CD4-positive, alpha-beta T cell (primary cell): ENCODE measurements around the gene FLNC. TPM values are rescaled to one million over a fixed set of nuclear protein-coding genes. Genes with fewer than 3 reads are reported as not detected.

ENCODE experiments used
- ATAC-seq: fragments of 200-7000 bp; cut with Tn5 transposase; one replicate; pipeline ENCODE4 v1.10.0; 2022; ENCODE audit warnings: mild to moderate bottlenecking; ENCODE audit not compliant: poor library complexity
- CTCF ChIA-PET: fragments of 350-600 bp; sonication (Branson Sonifier 250); formaldehyde crosslinking; loops from one replicate; lab custom pipeline; 2021; ENCODE audit warnings: antibody characterized with exemption, inconsistent platforms; lab: Charles Lee
- POLR2A ChIA-PET: fragments of 350-600 bp; sonication (Branson Sonifier 250); formaldehyde crosslinking; loops from one replicate; lab custom pipeline; 2021; ENCODE audit warnings: antibody characterized with exemption, inconsistent platforms; lab: Charles Lee
- DNase-seq, 14 experiments: peaks; one replicate each; pipeline ENCODE4 v3.0.0-alpha.2; 2013 to 2020; ENCODE audit warnings: mixed read lengths in 2 of 14
- H3K27ac ChIP-seq, 2 donors: one replicate each; pipeline versions ENCODE4 v1.5.1 to v1.7.0; 2013; ENCODE audit warnings: low read length in 2 of 2, low read depth in 1 of 2, mild to moderate bottlenecking in 1 of 2
- H3K27me3 ChIP-seq, 2 experiments: 1 replicate in 1 of 2; 2 replicates in 1 of 2; pipeline versions ENCODE4 v1.6.1 to v1.7.0; 2013; ENCODE audit warnings: low read length in 2 of 2, control low read depth in 1 of 2, mild to moderate bottlenecking in 1 of 2, moderate library complexity in 1 of 2; ENCODE audit not compliant: insufficient read depth in 2 of 2, control insufficient read depth in 1 of 2
- H3K36me3 ChIP-seq: one replicate; pipeline ENCODE4 v1.6.1; 2013; ENCODE audit warnings: low read length, control low read depth; ENCODE audit not compliant: insufficient read depth
- H3K4me1 ChIP-seq: one replicate; pipeline ENCODE4 v1.6.1; 2013; ENCODE audit warnings: low read length, control low read depth; ENCODE audit not compliant: insufficient read depth
- H3K4me3 ChIP-seq: one replicate; pipeline ENCODE4 v1.5.1; 2013; ENCODE audit warnings: mild to moderate bottlenecking, low read length, moderate library complexity
- H3K9me3 ChIP-seq, 2 experiments: 1 replicate in 1 of 2; 2 replicates in 1 of 2; pipeline versions ENCODE4 v1.6.1 to v1.7.0; 2013; ENCODE audit warnings: low read length in 2 of 2, mild to moderate bottlenecking in 2 of 2, control low read depth in 1 of 2, moderate library complexity in 1 of 2; ENCODE audit not compliant: control insufficient read depth in 1 of 2, insufficient read depth in 1 of 2
- H3K27ac Mint-ChIP-seq: one replicate; pipeline ENCODE4 v1.8.0; 2020; ENCODE audit warnings: mixed read lengths
- H3K27me3 Mint-ChIP-seq: one replicate; pipeline ENCODE4 v1.8.0; 2021; ENCODE audit warnings: mixed read lengths
- H3K36me3 Mint-ChIP-seq: one replicate; pipeline ENCODE4 v1.8.0; 2021; ENCODE audit warnings: low read depth, mixed read lengths
- H3K4me1 Mint-ChIP-seq: one replicate; pipeline ENCODE4 v1.8.0; 2021; ENCODE audit warnings: low read depth, mixed read lengths
- H3K4me3 Mint-ChIP-seq: one replicate; pipeline ENCODE4 v1.8.0; 2020; ENCODE audit warnings: mild to moderate bottlenecking, mixed read lengths
- H3K9me3 Mint-ChIP-seq: one replicate; pipeline ENCODE4 v1.8.0; 2020; ENCODE audit warnings: mixed read lengths
- intact Hi-C, 2 experiments: fragments of 100-400 bp; cut with DNase I in 1 of 2; cut with micrococcal nuclease in 1 of 2; formaldehyde crosslinking; loops; one replicate each; pipeline versions ENCODE4 v1.15.1 to v1.9.0; 2023 to 2025; cut with DNase I, micrococcal nuclease
- total RNA-seq, 174 experiments: library from RNA in 2 of 174; stranded (reverse) in 2 of 174; gene quantifications; one replicate each; pipeline ENCODE4 v1.2.3 and lab custom pipeline; 2021 to 2026
- TF ChIP-seq, protein P1 (sequence below): fragments of 200-600 bp; IDR thresholded peaks from one replicate; pipeline ENCODE4 v1.8.0; 2022; ENCODE audit warnings: antibody characterized with exemption, mild to moderate bottlenecking

The FLNC gene
- total RNA-seq, 2 experiments from 2014 or later = 0.06 to 0.08 TPM

DNA sequence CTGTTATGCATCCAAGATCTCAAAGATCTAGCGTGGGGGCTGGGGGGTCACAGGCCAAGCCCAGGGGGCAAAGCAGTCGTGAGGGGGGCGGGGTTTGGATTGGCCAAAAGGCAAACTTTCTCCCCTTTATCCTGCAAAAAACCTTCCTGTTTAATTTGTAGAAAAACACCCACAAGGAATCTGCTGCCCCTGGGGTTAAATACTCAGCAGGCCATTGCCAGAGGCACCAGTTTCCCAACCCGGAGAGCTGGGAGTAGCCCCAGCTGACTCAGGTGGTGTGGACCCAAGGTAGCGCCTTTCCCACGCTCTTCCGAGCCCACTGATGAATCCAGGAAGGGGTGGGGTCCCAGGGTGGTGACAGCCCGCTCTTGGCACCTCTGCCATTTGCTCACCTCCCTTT is 58.9 kb downstream of the FLNC start:
- H3K36me3 Mint-ChIP-seq = no peaks in the 10 kb centered on the region
- no peaks in the 10 kb centered on the region for H3K9me3 Mint-ChIP-seq
- Histone ChIP-seq H3K4me1 (peaks cover 9% of the 10 kb centered on the region), H3K27me3 (peaks cover 22 to 33% of the 10 kb centered on the region in 2 experiments), H3K27ac (no peak overlapping the region), H3K9me3 (peaks cover 0 to 9% of the 10 kb centered on the region in 2 experiments), H3K4me3 (no peak overlapping the region), H3K36me3 (no peaks in the 10 kb centered on the region)
- no peak overlapping the region for H3K4me3 Mint-ChIP-seq
- TF ChIP-seq, protein P1, sequence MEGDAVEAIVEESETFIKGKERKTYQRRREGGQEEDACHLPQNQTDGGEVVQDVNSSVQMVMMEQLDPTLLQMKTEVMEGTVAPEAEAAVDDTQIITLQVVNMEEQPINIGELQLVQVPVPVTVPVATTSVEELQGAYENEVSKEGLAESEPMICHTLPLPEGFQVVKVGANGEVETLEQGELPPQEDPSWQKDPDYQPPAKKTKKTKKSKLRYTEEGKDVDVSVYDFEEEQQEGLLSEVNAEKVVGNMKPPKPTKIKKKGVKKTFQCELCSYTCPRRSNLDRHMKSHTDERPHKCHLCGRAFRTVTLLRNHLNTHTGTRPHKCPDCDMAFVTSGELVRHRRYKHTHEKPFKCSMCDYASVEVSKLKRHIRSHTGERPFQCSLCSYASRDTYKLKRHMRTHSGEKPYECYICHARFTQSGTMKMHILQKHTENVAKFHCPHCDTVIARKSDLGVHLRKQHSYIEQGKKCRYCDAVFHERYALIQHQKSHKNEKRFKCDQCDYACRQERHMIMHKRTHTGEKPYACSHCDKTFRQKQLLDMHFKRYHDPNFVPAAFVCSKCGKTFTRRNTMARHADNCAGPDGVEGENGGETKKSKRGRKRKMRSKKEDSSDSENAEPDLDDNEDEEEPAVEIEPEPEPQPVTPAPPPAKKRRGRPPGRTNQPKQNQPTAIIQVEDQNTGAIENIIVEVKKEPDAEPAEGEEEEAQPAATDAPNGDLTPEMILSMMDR = no peak
- ChIA-PET CTCF (no interaction called here), POLR2A (no interaction called here)
- peaks cover 20% of the 10 kb centered on the region for H3K27me3 Mint-ChIP-seq
- H3K4me1 Mint-ChIP-seq = no peaks in the 10 kb centered on the region
- no peak for ATAC-seq
- no peak overlapping the region for H3K27ac Mint-ChIP-seq
- no peak for DNase-seq
- intact Hi-C loops = no loop called here

DNA sequence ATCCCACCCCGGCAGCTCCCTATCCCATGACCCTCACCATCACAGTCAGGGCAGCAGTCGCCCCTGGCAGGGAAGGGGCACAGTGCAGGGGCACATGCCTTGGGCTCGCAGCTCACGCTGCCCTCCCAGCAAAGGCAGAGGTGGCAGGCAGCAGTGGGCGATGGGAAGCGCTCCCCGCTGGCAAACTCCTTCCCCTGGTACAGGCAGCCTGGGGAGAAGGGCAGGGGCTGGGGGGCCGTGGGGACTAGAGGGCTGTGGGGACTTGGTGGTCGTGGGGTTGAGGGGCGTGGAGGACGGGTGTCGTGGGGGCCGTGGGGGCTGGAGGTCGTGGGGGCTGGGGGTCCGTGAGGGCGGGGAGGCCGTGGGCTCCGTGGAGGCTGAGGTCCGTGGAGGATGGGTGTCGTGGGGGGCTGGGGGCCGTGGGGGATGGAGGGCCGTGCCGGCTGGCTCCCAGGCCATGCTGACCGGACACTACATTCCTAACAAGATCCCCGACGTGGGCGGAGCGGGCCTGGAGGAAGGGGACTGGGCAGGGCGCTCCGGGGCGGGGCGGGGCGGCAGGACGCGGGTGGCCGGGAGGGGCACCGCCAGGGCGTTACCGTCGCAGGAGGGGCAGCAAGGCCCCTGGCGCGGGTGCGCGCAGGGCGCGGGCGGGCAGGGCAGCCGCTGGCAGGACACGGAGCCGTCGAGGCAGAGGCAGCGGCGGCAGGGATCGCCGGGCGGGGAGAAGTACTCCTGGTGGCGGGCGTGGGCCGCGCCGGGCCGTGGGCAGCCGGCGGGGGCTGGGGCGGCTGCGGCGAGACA is 60.3 kb downstream of the FLNC start:
- Histone ChIP-seq H3K4me1 (peaks cover 7% of the 10 kb centered on the region), H3K27me3 (peaks cover 22 to 33% of the 10 kb centered on the region in 2 experiments), H3K36me3 (no peaks in the 10 kb centered on the region), H3K4me3 (no peak overlapping the region), H3K9me3 (peaks cover 0 to 9% of the 10 kb centered on the region in 2 experiments), H3K27ac (no peak overlapping the region)
- no peak for DNase-seq
- peak overlapping the region; percentile 15 for H3K4me3 Mint-ChIP-seq
- no peaks in the 10 kb centered on the region for H3K36me3 Mint-ChIP-seq
- no peaks in the 10 kb centered on the region for H3K9me3 Mint-ChIP-seq
- H3K4me1 Mint-ChIP-seq = no peaks in the 10 kb centered on the region
- TF ChIP-seq, protein P1 = no peak
- peaks cover 20% of the 10 kb centered on the region for H3K27me3 Mint-ChIP-seq
- ChIA-PET CTCF (no interaction called here), POLR2A (no interaction called here)
- peak; percentile 37 for ATAC-seq
- intact Hi-C loops = no loop called here
- H3K27ac Mint-ChIP-seq = no peak overlapping the region

DNA sequence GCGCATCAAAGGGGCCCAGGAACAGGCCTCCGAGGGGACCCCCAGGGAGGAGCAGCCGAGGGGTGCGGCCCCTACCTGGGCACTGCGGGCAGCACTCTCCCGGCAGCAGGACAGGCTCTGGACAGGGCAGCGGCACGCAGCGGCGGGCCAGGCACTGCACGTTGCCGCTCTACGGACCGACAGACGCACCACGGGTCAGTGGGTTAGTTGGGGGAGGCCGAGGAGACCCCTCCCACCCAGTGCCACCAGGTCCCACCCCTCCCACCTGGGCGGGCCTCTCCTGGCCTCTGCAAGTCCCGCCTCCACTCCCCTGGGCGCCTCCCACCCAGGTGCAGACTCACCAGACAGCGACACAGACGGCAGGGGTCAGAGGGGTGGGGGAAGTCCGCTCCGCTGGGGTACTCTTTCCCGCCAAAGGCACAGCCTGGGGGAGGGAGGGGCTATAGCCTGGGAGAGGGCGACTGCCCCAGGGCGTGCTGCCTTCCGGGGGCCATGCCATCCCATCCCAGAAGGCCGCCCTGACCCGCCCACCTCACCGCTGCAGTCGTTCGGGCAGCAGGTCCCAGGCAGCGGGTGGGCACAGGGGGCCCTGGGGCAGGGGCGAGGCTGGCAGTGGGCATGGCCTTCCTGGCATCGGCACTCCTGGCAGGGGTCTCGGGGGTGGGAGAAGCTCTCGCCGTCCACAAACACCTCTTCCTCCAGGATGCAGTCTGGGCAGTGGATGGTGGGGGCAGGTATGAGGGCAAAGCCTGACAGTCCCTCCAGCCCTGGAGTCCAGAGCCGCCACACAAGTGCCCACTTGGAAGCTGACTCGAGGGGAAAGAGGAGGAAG is 61.1 kb downstream of the FLNC start:
- ChIA-PET CTCF (no interaction called here), POLR2A (interaction anchor here (0.5 kb wide), 1 partner anchor 1119 kb away, joined by 3 read pairs; no protein-coding TSS in a partner anchor)
- TF ChIP-seq, protein P1 = no peak
- H3K36me3 Mint-ChIP-seq = no peaks in the 10 kb centered on the region
- peak in 1 of 14 experiments; percentile 54 for DNase-seq
- peak; percentile 60 for ATAC-seq
- Histone ChIP-seq H3K27me3 (peaks cover 22 to 33% of the 10 kb centered on the region in 2 experiments), H3K4me1 (peaks cover 7% of the 10 kb centered on the region), H3K4me3 (no peak overlapping the region), H3K9me3 (peaks cover 0 to 9% of the 10 kb centered on the region in 2 experiments), H3K27ac (no peak overlapping the region), H3K36me3 (no peaks in the 10 kb centered on the region)
- intact Hi-C loops = no loop called here
- H3K4me1 Mint-ChIP-seq = no peaks in the 10 kb centered on the region
- no peak overlapping the region for H3K4me3 Mint-ChIP-seq
- H3K9me3 Mint-ChIP-seq = no peaks in the 10 kb centered on the region
- H3K27ac Mint-ChIP-seq = no peak overlapping the region
- peaks cover 15% of the 10 kb centered on the region for H3K27me3 Mint-ChIP-seq
